ENCODE measurements around the gene TMEM54. TPM values are rescaled to one million over a fixed set of nuclear protein-coding genes. Genes with fewer than 3 reads are reported as not detected.

TMEM54 gene
- total and polyA plus RNA-seq, 10 of the 15 experiments (the other 5 are each of a cell fraction or from before 2014, with no cell fraction given) = 0.07 to 0.94 (median 0.56) TPM; not detected in 1

- TF ChIP-seq, protein P1, sequence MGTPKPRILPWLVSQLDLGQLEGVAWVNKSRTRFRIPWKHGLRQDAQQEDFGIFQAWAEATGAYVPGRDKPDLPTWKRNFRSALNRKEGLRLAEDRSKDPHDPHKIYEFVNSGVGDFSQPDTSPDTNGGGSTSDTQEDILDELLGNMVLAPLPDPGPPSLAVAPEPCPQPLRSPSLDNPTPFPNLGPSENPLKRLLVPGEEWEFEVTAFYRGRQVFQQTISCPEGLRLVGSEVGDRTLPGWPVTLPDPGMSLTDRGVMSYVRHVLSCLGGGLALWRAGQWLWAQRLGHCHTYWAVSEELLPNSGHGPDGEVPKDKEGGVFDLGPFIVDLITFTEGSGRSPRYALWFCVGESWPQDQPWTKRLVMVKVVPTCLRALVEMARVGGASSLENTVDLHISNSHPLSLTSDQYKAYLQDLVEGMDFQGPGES (IDR thresholded peaks at IDR 0.05) = no peak
- no peak for TF ChIP-seq SMAD5 (IDR thresholded peaks at IDR 0.05; ENCODE audit: low read depth)
- 0 out of 2 replicates have a peak, but pooled peaks have one; percentile 31 for TF ChIP-seq CREB1 (IDR thresholded peaks at IDR 0.05; ENCODE audit: low read depth)
- TF ChIP-seq SIN3A (IDR thresholded peaks at IDR 0.05; ENCODE audit: low read depth, low read length) = no peak
- TF ChIP-seq, protein P2, sequence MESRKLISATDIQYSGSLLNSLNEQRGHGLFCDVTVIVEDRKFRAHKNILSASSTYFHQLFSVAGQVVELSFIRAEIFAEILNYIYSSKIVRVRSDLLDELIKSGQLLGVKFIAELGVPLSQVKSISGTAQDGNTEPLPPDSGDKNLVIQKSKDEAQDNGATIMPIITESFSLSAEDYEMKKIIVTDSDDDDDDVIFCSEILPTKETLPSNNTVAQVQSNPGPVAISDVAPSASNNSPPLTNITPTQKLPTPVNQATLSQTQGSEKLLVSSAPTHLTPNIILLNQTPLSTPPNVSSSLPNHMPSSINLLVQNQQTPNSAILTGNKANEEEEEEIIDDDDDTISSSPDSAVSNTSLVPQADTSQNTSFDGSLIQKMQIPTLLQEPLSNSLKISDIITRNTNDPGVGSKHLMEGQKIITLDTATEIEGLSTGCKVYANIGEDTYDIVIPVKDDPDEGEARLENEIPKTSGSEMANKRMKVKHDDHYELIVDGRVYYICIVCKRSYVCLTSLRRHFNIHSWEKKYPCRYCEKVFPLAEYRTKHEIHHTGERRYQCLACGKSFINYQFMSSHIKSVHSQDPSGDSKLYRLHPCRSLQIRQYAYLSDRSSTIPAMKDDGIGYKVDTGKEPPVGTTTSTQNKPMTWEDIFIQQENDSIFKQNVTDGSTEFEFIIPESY (IDR thresholded peaks at IDR 0.05) = no peak
These were observed 18.9 kb upstream of the TMEM54 start (continued) for GRCh38 chr1:32919811-32920733.

GRCh38 chr1:32918179-32918578 lies 17.0 kb upstream of the TMEM54 start:
- DNase-seq (ENCODE audit: low read depth, low spot score) (no peak), FAIRE-seq (no peak), ATAC-seq (no peak)
- no peaks in the 10 kb centered on the region for H4K20me1 ChIP-seq (ENCODE audit: control insufficient read depth, insufficient read depth)
- in situ Hi-C loops (cut with MboI) = no loop called here
- no peaks in the 10 kb centered on the region; the same call in 2 of the 3 replicates for H3K9me3 ChIP-seq (replicated peaks; ENCODE audit: control insufficient read depth, insufficient read depth, low read length)
- RAD21 ChIA-PET (ENCODE audit: unreplicated experiment) = interaction anchor here (1.2 kb wide), 1 partner anchor 17 kb away, joined by 3 read pairs; no protein-coding TSS in a partner anchor
- no peaks in the 10 kb centered on the region for H3K79me2 ChIP-seq (ENCODE audit: control insufficient read depth, insufficient read depth, low read length)
- no TSS peak for BruUV-seq (replicated peaks)
- H2AFZ ChIP-seq (ENCODE audit: control insufficient read depth, low read depth, low read length) = no peak overlapping the region
- intact Hi-C loops (cut with micrococcal nuclease; ENCODE audit: unreplicated experiment) = no loop called here
- POLR2A ChIA-PET = interaction anchor here (0.6 to 0.9 kb wide), 2 partner anchors 19 to 83 kb away, joined by 3 read pairs; no protein-coding TSS in a partner anchor
- no peaks in the 10 kb centered on the region; the same call in 1 of the 2 replicates for H3K4me1 ChIP-seq (ENCODE audit: control insufficient read depth, insufficient read depth, low read length)
- 6% methylated on average over 1 of the region's 1 CpG for WGBS (ENCODE audit: insufficient coverage, insufficient replicate concordance, low lambda C conversion rate, missing lambda C conversion rate)
- H3K4me3 ChIP-seq = no peak overlapping the region
- H3K27ac ChIP-seq (ENCODE audit: control insufficient read depth, insufficient read depth) = no peak overlapping the region
- H3K4me2 ChIP-seq (ENCODE audit: control insufficient read depth, insufficient read depth) = no peak overlapping the region
- H3K27me3 ChIP-seq (replicated peaks in 1 of 2; ENCODE audit: control insufficient read depth in 2 of 2, insufficient read depth in 2 of 2, low read length in 1 of 2) = no peaks in the 10 kb centered on the region
- CTCF ChIA-PET = interaction anchor here (1.3 to 1.9 kb wide), 4 partner anchors 16 to 169 kb away, joined by 3 to 8 read pairs (median 6); no protein-coding TSS in a partner anchor
- H3K36me3 ChIP-seq (ENCODE audit: control insufficient read depth in 2 of 2, insufficient read depth in 2 of 2, low read length in 1 of 2) = no peaks in the 10 kb centered on the region
- SMC1A ChIA-PET (ENCODE audit: uncharacterized antibody, unreplicated experiment) = no interaction called here
- H3K9ac ChIP-seq (ENCODE audit: control insufficient read depth, insufficient read depth, low read length) = no peak overlapping the region
- TF ChIP-seq E2F8 (IDR thresholded peaks at IDR 0.05; ENCODE audit: low read depth, partially characterized antibody) (no peak), SMAD1 (IDR thresholded peaks at IDR 0.05; ENCODE audit: low read depth, partially characterized antibody) (no peak), KLF5 (IDR thresholded peaks at IDR 0.05; ENCODE audit: partially characterized antibody) (no peak), SP1 (IDR thresholded peaks at IDR 0.05; ENCODE audit: low read depth, low read length) (no peak), TBL1XR1 (IDR thresholded peaks at IDR 0.05; ENCODE audit: low read depth, low read length) (no peak), NR2F1 (conservative IDR thresholded peaks at IDR 0.05) (no peak)
- TF ChIP-seq, protein P3, sequence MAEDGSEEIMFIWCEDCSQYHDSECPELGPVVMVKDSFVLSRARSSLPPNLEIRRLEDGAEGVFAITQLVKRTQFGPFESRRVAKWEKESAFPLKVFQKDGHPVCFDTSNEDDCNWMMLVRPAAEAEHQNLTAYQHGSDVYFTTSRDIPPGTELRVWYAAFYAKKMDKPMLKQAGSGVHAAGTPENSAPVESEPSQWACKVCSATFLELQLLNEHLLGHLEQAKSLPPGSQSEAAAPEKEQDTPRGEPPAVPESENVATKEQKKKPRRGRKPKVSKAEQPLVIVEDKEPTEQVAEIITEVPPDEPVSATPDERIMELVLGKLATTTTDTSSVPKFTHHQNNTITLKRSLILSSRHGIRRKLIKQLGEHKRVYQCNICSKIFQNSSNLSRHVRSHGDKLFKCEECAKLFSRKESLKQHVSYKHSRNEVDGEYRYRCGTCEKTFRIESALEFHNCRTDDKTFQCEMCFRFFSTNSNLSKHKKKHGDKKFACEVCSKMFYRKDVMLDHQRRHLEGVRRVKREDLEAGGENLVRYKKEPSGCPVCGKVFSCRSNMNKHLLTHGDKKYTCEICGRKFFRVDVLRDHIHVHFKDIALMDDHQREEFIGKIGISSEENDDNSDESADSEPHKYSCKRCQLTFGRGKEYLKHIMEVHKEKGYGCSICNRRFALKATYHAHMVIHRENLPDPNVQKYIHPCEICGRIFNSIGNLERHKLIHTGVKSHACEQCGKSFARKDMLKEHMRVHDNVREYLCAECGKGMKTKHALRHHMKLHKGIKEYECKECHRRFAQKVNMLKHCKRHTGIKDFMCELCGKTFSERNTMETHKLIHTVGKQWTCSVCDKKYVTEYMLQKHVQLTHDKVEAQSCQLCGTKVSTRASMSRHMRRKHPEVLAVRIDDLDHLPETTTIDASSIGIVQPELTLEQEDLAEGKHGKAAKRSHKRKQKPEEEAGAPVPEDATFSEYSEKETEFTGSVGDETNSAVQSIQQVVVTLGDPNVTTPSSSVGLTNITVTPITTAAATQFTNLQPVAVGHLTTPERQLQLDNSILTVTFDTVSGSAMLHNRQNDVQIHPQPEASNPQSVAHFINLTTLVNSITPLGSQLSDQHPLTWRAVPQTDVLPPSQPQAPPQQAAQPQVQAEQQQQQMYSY (CRISPR knock-in tag; IDR thresholded peaks at IDR 0.05) = no peak

Data from GM12878 (cell line).